DMS53 treated with DMSO at 0.1 percent for 48 hours (cell line): ENCODE results near the gene DGKG.

Source experiments
- DNase-seq: peaks from one replicate; lab custom pipeline; 2025; ENCODE audit not compliant: unreplicated experiment; lab: John Stamatoyannopoulos, UW

The DGKG gene

DNA sequence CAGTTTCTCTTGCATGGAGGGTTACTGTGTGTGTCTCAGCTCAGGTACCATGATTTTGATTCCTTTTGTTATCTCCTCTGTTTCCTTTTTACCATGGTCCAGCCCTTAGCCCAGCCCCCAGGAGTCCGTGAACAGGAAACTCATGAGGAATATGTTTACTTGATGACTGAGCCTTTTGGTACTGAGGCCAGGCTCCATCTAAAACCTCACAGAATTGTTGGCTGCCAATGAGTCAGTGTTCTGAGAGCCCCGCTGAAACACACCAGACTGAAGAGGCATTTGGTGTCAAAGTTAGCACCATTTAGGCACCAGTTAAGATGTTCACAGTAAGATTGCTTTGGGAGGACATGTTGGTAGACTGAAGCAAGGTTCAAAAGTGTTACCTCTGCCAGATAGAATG, 80.9 kb downstream of the DGKG start:
- no peak for DNase-seq

- no peak for DNase-seq
Measured at GRCh38 chr3:186280737-186281136, 81.3 kb downstream of the DGKG start.

DNA sequence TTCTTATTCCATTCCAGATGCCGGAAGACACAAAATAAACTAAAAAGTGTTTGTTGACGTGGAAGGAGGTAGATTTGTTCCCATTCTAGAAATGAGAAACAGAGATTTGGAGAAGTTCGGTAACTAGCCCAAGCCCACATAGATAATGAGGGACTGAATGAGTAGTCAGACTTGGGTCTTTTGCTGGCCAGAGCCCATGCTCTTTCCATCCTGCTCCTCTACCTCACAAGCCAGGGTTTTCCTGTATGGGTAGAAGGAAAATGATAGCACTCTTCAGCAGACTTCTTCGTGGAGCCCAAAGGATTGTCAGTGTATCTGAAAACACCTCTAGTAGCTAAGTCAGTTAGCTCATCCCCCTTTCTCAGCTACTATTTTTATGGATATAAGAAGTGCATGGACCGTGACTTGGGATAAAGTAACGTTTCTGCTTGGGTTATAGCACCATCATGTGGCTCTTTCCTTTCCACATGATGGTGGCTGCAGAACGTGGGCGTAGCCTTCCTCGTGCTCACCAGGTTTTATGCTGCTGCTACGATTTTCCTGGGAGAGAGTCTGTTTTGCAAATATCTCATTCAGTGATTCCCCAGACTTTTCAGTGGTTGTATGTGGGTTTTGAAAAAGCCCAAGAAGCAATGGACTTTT, 84.6 kb downstream of the DGKG start:
- DNase-seq, result no peak

DNA sequence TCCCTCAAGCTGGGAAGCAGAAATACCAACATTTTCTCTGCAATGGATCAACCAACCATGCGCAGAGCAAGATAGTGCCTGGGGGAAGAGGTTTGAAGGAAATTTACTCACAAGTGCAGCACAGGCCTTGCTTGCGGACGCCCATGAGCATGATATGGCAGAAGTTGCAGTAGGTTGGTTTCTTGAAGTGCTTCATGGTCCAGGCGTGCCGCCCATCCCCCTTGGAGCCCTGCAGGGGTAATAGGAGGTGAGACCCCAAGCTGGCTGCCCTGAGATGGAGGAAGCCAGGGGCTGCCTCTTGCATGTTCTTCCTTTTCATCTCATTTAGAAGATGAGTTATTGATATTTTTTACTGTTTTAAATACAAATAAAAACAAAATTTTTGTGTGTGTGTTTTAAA, 86.6 kb downstream of the DGKG start:
- no peak for DNase-seq

DNA sequence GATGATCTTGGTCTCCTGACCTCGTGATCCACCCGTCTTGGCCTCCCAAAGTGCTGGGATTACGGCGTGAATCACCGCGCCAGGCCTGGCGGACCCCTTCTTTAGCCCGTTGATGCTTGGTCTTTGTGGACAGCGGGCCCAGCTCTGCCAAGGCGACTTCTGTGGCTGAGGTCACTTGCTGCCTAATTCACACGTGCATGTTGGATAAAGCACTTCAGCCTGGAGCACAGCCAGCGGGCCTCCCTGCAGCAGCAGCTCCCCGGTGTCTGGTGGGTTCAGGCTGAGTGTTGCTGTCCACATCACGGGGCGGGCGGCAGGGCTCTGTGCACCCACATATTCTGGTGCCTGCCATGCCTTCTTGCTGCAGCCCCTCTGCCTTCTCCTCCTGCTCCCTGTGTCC, 88.4 kb downstream of the DGKG start:
- DNase-seq, result no peak

- no peak for DNase-seq
Measured at GRCh38 chr3:186270701-186271100, 91.3 kb downstream of the DGKG start.

DNA sequence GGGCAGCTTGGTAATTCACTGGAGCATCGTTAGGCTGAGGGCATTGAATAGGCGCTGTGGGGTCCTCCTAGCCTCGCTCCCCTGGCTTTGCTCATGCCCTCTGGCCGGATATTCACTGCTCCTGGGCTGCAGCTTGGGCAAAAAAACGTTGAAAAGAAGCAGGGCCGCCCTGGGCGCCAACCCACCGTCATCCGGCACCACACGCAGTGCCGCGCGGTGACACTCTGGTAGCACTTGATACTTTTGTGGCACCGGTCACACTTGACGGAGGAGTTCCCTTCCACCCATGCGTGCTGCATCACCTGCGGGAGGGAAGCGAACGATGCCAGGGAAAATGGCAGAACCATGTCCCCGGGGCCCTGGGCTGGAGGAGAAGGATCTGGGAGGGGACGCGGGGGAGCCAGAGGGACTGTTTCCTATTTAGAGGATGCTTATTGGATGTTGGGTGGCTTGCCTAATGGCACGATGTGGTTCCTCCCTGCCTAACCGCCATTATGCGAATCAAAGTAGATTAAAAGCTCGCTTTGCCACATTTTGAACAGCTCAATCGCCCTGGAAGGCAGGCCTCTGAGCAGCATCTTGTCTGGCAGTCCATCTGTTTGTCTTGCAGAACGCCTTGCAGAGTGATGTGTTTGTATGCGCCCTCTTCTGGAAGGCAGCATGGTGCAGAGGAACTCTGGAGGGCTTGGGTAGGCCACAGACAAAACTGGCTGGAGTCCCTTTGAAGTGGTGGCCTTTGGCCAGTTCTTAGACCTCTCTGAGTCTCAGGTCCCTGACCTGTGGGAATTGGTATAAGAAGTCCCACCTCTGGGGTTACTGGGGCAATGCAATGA, 93.2 kb downstream of the DGKG start:
- DNase-seq, result no peak

GRCh38 chr3:186267758-186268157, 94.3 kb downstream of the DGKG start:
- no peak for DNase-seq

DNA sequence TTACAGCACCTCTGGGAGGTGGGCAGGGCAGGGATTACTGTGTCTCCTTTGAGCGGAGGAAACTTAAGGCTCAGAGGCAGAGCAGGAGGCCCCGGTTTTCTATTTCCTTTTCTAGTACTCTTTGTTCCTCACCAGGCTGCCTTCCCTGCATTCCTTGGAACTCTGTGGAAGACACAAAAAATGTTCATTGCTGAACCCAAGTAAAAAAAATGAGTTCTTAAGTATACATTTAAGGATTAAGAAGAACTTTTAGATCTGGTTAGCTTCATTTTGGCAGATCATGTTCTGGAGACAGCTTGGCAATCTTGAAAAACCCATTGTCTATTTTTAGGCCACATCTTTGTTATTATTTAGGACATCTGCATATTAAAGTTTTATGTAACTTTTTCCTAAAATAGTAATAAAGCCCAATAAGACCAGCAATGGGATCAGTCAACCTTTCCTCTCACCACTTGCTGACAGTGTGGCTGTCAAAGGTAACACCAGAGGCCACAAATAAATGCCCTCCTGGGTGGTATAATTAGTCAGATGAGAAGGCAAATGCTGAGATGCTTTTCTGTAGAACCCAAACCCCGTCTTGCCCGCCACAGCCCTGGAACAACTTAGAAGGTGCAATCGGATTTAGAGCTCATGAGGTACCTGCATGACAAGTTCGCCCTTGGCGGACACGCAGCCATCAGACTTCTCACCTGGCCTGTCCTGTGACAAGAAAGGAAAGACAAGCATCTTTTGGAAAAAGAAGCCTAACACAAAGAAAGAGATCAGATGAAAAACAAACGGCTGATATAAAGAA, 97.2 kb downstream of the DGKG start:
- DNase-seq, result no peak

DNA sequence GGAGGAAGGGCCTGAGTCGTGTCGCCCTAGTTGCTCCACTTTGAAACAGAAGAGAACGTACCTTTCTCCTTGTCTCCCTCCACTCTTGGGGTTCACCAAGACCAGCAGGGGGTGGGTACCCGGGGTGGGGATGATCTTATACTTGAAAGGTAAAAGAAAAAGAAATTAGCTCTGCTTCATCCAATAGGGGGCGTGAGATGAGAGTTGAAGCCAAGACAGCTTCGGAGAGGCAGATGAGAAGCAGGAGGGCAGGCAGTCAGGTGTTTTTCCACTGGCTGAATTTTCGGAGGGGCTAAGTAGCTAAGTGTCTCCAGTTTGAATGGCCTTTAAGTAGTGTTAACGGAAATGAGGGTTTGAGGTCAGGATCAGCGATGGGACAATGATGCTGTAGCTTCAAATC, 100.4 kb downstream of the DGKG start:
- no peak for DNase-seq

DNA sequence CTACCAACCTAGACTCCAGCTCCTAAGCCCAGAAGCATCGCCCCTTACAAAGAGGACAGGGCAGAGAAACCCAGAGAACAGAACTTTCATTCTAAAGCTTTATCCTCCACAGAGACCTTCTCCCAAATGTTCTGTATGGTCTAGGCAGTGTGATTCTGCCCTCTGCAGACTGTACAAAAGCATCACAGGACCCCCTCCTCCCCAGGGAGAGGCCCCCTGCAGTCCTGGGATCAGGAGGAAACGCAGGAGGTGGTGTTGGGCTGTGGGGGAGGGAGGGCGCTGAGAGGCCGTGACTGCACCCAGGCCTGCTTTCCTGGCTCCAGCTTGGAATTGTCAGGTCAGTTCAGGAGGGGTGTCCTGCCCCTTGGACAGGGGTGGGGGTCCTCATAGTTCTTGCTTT, 101.3 kb downstream of the DGKG start:
- DNase-seq, result no peak

DNA sequence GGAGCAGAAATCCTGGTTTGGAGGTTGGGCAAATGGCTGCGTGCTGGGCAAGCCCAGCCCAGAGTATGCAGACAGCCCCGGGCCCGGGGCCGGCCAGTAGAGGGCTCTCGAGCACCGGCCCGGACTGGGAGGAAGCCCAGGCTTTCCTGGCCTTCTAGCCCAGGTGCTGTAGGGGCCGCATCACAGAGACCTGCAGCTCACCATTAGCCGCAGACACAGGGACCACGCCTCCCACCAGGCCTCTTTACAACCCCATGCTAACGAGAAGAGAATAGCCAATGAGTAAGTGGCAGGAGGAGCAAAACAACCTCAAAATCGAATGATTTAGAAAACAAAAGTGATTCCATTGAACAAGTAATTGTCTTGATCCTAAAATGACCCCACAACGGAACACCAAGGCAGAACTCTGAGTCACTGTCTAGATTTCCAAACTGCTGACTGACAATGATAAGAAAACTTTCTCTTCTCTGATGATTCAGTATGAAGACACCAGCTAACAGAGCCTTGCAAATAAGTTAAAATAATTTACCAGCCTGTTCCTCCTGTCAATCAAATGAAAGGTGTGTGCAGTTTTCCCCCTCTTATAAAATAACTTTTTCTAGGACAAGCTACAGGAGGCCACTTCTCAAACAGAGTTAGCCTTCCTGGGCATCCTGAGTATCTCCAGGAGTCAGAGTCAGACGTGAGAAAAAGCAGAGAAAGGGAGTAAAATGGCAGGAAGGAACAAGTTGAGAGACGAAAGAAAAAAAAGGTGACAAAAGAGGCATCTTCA, 102.2 kb downstream of the DGKG start:
- DNase-seq, result peak; percentile 45

DNA sequence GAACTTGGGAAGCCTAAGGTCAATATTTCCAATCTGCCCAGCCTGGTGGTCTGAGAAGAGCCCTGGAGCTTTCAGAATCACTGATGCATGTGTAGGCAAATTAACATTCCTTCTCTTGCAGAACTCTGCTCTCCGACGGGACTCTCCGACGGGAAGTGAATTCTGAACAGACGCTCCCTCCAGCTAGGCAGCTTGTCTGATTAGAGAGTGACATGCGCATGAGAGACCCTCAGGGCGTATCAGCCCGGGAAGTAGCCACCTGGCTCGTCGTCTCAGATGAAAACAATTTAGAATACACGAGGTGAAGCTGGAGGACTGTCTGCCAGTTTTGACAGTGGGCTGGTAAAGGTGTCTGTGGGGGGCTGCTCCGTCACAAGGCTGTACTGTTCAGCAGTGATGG, 103.1 kb downstream of the DGKG start:
- no peak for DNase-seq

GRCh38 chr3:186257866-186258265, 104.2 kb downstream of the DGKG start:
- DNase-seq, result no peak

- peak; percentile 44 for DNase-seq
Measured at GRCh38 chr3:186255703-186256331, 106.2 kb downstream of the DGKG start.

- DNase-seq, result no peak
Measured at GRCh38 chr3:186254676-186255650, 107.1 kb downstream of the DGKG start.

DNA sequence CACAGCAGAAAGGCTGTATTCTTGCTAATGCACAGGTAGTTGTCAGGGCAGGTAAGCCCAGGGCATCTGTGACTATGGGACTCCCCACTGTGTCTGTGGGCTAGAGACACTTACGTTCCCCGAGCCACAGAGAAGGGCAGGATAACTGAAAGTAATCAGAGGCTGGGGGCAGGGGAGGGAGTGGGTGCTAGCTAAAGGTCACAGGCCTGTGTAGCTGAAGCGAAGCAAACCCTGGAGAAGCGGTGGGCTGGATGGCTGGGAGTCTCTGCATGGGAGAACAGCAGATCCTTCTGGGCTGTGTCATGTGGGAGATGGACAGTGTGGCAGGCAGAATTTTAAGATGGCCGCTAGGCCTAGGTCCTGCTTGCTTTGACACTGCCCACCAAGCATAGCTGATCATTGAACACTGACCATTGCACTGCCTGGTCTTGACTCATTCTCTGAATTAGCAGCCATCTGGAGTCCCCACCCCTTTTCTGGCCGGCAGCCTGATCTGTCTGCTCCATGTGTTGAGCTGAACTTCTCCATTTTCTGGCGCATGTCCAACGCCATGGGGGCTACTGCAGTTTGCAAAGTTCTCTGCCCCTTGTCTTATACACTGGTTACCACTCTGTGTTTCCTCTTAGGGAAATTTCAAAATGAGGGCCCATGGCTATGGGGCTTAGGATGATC, 110.0 kb downstream of the DGKG start:
- DNase-seq, result no peak

- DNase-seq, result no peak
Measured at GRCh38 chr3:186248850-186249249, 113.2 kb downstream of the DGKG start.
